A549 (cell line): ENCODE data around the gene NGF. TPM values are rescaled to one million over a fixed set of nuclear protein-coding genes. Genes with fewer than 3 reads are reported as not detected.

Experiments
- ATAC-seq, 2 experiments: fragments of 200-7000 bp in 1 of 2; fragments of >200 bp in 1 of 2; cut with Nextera tagmentation in 1 of 2; cut with Tn5 transposase in 1 of 2; 3 replicates each; pipeline versions ENCODE4 v1.8.0 to v1.9.1; 2018 to 2020; ENCODE audit warnings: mild to moderate bottlenecking in 1 of 2, moderate library complexity in 1 of 2
- CTCF ChIA-PET: fragments of 300-600 bp; sonication (Branson Sonifier 250); formaldehyde crosslinking; extraction: SDS; loops from one replicate; lab custom pipeline; 2021; ENCODE audit warnings: antibody characterized with exemption, inconsistent platforms; lab: Yijun Ruan, JAX
- POLR2A ChIA-PET: fragments of 350-600 bp; formaldehyde crosslinking; extraction: SDS; loops from one replicate; lab custom pipeline; 2021; ENCODE audit warnings: antibody characterized with exemption, inconsistent platforms; lab: Yijun Ruan, JAX
- DNase-seq, 2 experiments: peaks; one replicate each; pipeline versions ENCODE4 v3.0.0 to v3.0.0-alpha.2; 2011 to 2016; ENCODE audit warnings: low read depth in 1 of 2, low spot score in 1 of 2
- FAIRE-seq: peaks from 2 replicates; lab custom pipeline; 2011; peaks lifted over from hg19 to GRCh38; lab: Jason Lieb, UNC
- H3K27ac ChIP-seq, 2 experiments: fragments of >200 bp; sonication (Bioruptor Twin); formaldehyde crosslinking; 3 replicates each; pipeline ENCODE4 v1.5.1; 2016 to 2017
- H3K4me1 ChIP-seq: fragments of >200 bp; sonication (Bioruptor Twin); formaldehyde crosslinking; 3 replicates; pipeline ENCODE4 v1.6.1; 2016
- H3K4me2 ChIP-seq: fragments of >200 bp; sonication (Bioruptor Twin); formaldehyde crosslinking; 3 replicates; pipeline ENCODE4 v1.6.1; 2016
- H3K4me3 ChIP-seq: fragments of >200 bp; sonication (Bioruptor Twin); formaldehyde crosslinking; 3 replicates; pipeline ENCODE4 v1.5.1; 2016
- H3K9me3 ChIP-seq: fragments of >200 bp; sonication (Bioruptor Twin); formaldehyde crosslinking; 3 replicates; pipeline ENCODE4 v1.6.1; 2016
- CEBPB ChIP-seq, 2 experiments: fragments of >200 bp in 1 of 2; sonication (Bioruptor Twin) in 1 of 2; formaldehyde crosslinking in 1 of 2; IDR thresholded peaks; 2 replicates each; pipeline ENCODE4 v1.6.1; 2012 to 2016
- CHD4 ChIP-seq: fragments of 200-600 bp; sonication (generic); IDR thresholded peaks from 2 replicates; pipeline ENCODE4 v1.6.1; 2016; ENCODE audit warnings: antibody characterized with exemption, mild to moderate bottlenecking, borderline replicate concordance
- EP300 ChIP-seq, 2 experiments: fragments of >200 bp; sonication (Bioruptor Twin); formaldehyde crosslinking; IDR thresholded peaks; 2 replicates in 1 of 2; 3 replicates in 1 of 2; pipeline ENCODE4 v1.6.1; 2016 to 2017
- FOSL2 ChIP-seq, 2 experiments: fragments of 450-650 bp in 1 of 2; fragments of >200 bp in 1 of 2; sonication (Bioruptor Twin) in 1 of 2; formaldehyde crosslinking; IDR thresholded peaks; 2 replicates each; pipeline versions ENCODE4 v1.5.0 to v1.6.1; 2016 to 2020; ENCODE audit warnings: mild to moderate bottlenecking in 1 of 2, moderate library complexity in 1 of 2
- FOXS1 ChIP-seq: fragments of 250-450 bp; sonication (Bioruptor Pico); IDR thresholded peaks from 2 replicates; pipeline ENCODE4 v1.5.0; 2020; ENCODE audit warnings: mild to moderate bottlenecking, moderate library complexity
- HEYL ChIP-seq: fragments of 250-450 bp; sonication (Bioruptor Pico); IDR thresholded peaks from 2 replicates; pipeline ENCODE4 v1.8.0; 2021; ENCODE audit warnings: mild to moderate bottlenecking, moderate library complexity
- HOXA7 ChIP-seq: fragments of 250-450 bp; sonication (Bioruptor Pico); IDR thresholded peaks from 2 replicates; pipeline ENCODE4 v1.5.0; 2020; ENCODE audit warnings: mild to moderate bottlenecking, moderate library complexity
- HOXB13 ChIP-seq: fragments of 250-450 bp; sonication (Bioruptor Pico); IDR thresholded peaks from 2 replicates; pipeline ENCODE4 v1.5.0; 2020; ENCODE audit warnings: low read depth, mild to moderate bottlenecking, moderate library complexity
- JUNB ChIP-seq: fragments of >200 bp; sonication (Bioruptor Twin); formaldehyde crosslinking; IDR thresholded peaks from 2 replicates; pipeline ENCODE4 v1.6.1; 2016
- KDM1A ChIP-seq: fragments of 200-600 bp; sonication (generic); IDR thresholded peaks from 2 replicates; pipeline ENCODE4 v1.6.1; 2016; ENCODE audit warnings: low read depth, mild to moderate bottlenecking
- KDM5A ChIP-seq: fragments of 200-600 bp; sonication (generic); IDR thresholded peaks from 2 replicates; pipeline ENCODE4 v1.6.1; 2016; ENCODE audit warnings: antibody characterized with exemption, mild to moderate bottlenecking
- MAFK ChIP-seq: fragments of 450-650 bp; IDR thresholded peaks from 2 replicates; pipeline ENCODE4 v1.6.1; 2014; ENCODE audit not compliant: partially characterized antibody
- MAZ ChIP-seq: fragments of 150-350 bp; IDR thresholded peaks from 2 replicates; pipeline ENCODE4 v1.6.1; 2014; ENCODE audit warnings: antibody characterized with exemption, low read depth, low read length, borderline replicate concordance
- MYC ChIP-seq: IDR thresholded peaks from 2 replicates; pipeline ENCODE4 v1.6.1; 2012; ENCODE audit warnings: mild to moderate bottlenecking, inconsistent platforms, low read length, improper control_type of control experiment, borderline replicate concordance
- PHF8 ChIP-seq: fragments of 200-600 bp; sonication (generic); IDR thresholded peaks from 2 replicates; pipeline ENCODE4 v1.6.1; 2016; ENCODE audit warnings: low read depth, mild to moderate bottlenecking, antibody characterized with exemption, moderate library complexity, borderline replicate concordance
- POLR2A ChIP-seq: IDR thresholded peaks from 2 replicates; pipeline ENCODE4 v1.6.1; 2012; ENCODE audit warnings: mild to moderate bottlenecking, low read length
- RFX5 ChIP-seq: fragments of 450-650 bp; IDR thresholded peaks from 2 replicates; pipeline ENCODE4 v1.7.1; 2014; ENCODE audit warnings: antibody characterized with exemption, mild to moderate bottlenecking, moderate library complexity
- SREBF2 ChIP-seq: fragments of 450-650 bp; IDR thresholded peaks from 2 replicates; pipeline ENCODE4 v1.6.1; 2014; ENCODE audit warnings: mild to moderate bottlenecking, moderate library complexity
- TFCP2L1 ChIP-seq: fragments of 250-450 bp; sonication (Bioruptor Pico); IDR thresholded peaks from 2 replicates; pipeline ENCODE4 v1.5.0; 2021; ENCODE audit warnings: mild to moderate bottlenecking
- ZSCAN20 ChIP-seq: fragments of 250-450 bp; sonication (Bioruptor Pico); IDR thresholded peaks from 2 replicates; pipeline ENCODE4 v1.8.0; 2022; ENCODE audit warnings: mild to moderate bottlenecking, moderate library complexity
- WGBS: methylation state at CpG from one replicate; pipeline ENCODE4 v1.1.6; 2017; ENCODE audit errors: missing lambda C conversion rate; 5-methylcytosine and 5-hydroxymethylcytosine counted together
- polyA plus RNA-seq, 4 experiments: library from polyadenylated mRNA; depleted of rRNA in 3 of 4; stranded (reverse); fragments of >200 nt; fragmentation: RNase III in 1 of 4; extraction: RNeasy Plus Mini Kit Qiagen cat#74134 plus additional on column Dnase treatment in 1 of 4; gene quantifications; 2 replicates in 3 of 4; 3 replicates in 1 of 4; pipeline ENCODE4 v1.2.3, GENCODE V29; 2011 to 2017
- TF ChIP-seq, protein P1 (sequence below): IDR thresholded peaks from 2 replicates; pipeline ENCODE4 v1.6.1; 2012; ENCODE audit warnings: low read depth, borderline replicate concordance
- TF ChIP-seq, protein P2 (sequence below): fragments of >200 bp; sonication (Bioruptor Twin); formaldehyde crosslinking; IDR thresholded peaks from 2 replicates; pipeline ENCODE4 v1.6.1; 2016
- TF ChIP-seq, protein P3 (sequence below): IDR thresholded peaks from 2 replicates; pipeline ENCODE4 v1.6.1; 2012
- TF ChIP-seq, protein P4 (sequence below): fragments of 150-350 bp; IDR thresholded peaks from 2 replicates; pipeline ENCODE4 v1.6.1; 2014; ENCODE audit warnings: low read depth, mild to moderate bottlenecking, low read length

NGF gene
- polyA plus RNA-seq, 2 of the 4 experiments (the other 2 are of a cell fraction), result 0.71 to 1.6 TPM

DNA sequence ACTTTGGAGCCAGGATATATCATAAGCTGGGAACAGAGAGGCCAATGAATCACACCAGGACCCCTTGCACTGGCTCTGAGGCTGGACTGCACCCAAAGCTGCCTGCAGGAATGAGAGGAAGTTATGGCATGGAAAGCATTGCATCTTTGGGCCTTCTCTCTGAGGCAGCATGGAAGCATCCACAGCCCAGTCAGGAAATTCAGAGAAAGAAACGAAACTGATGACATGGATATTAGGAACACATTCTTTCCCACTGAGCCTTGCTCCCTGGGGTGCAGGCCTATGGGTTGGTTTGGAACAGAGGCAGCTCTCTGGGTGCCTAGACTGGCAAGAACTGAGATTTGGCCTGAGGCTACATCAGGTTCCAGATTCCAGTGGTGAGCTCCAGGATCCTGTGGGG, 98.6 kb downstream of the NGF start:
- CTCF ChIA-PET, result interaction anchor here (0.7 to 1.6 kb wide), 3 partner anchors 34 to 356 kb away, joined by 4 to 6 read pairs (median 4); no protein-coding TSS in a partner anchor
- Histone ChIP-seq H3K9me3 (no peaks in the 10 kb centered on the region), H3K4me2 (no peak overlapping the region), H3K4me3 (no peak overlapping the region), H3K4me1 (no peaks in the 10 kb centered on the region), H3K27ac (no peak overlapping the region)
- 56% methylated on average over 1 of the region's 1 CpG for WGBS
- FAIRE-seq (no peak), ATAC-seq (no peak), DNase-seq (no peak)
- POLR2A ChIA-PET, result no interaction called here
- TF ChIP-seq JUNB (no peak), ZSCAN20 (CRISPR knock-in tag) (no peak), SREBF2 (no peak), RFX5 (no peak), MAFK (no peak), PHF8 (no peak), KDM5A (no peak), HEYL (CRISPR knock-in tag) (no peak)
- TF ChIP-seq, protein P1, sequence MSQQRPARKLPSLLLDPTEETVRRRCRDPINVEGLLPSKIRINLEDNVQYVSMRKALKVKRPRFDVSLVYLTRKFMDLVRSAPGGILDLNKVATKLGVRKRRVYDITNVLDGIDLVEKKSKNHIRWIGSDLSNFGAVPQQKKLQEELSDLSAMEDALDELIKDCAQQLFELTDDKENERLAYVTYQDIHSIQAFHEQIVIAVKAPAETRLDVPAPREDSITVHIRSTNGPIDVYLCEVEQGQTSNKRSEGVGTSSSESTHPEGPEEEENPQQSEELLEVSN, result no peak
- TF ChIP-seq, protein P2, sequence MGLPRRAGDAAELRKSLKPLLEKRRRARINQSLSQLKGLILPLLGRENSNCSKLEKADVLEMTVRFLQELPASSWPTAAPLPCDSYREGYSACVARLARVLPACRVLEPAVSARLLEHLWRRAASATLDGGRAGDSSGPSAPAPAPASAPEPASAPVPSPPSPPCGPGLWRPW, result no peak

DNA sequence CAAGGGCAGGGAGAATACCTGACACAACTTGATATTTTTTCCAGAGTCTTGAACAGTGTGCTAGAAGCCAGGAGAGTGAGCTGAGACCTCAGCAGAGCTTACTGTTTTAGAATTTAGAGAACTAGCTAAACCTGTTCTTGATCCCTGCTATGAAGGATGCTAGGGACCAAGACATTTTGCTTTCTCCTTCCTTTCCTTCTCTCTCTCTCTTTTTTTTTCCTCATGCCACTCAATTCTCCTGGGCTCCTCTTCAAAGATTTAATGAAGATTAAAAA, 99.0 kb downstream of the NGF start:
- no peak for TF ChIP-seq FOXS1 (CRISPR knock-in tag)
- TF ChIP-seq ZSCAN20 (CRISPR knock-in tag), result no peak
- TF ChIP-seq JUNB, result no peak
- TF ChIP-seq CEBPB (IDR thresholded peaks at IDR 0.05), result no peak
- no peak for TF ChIP-seq KDM1A
- TF ChIP-seq, protein P3, sequence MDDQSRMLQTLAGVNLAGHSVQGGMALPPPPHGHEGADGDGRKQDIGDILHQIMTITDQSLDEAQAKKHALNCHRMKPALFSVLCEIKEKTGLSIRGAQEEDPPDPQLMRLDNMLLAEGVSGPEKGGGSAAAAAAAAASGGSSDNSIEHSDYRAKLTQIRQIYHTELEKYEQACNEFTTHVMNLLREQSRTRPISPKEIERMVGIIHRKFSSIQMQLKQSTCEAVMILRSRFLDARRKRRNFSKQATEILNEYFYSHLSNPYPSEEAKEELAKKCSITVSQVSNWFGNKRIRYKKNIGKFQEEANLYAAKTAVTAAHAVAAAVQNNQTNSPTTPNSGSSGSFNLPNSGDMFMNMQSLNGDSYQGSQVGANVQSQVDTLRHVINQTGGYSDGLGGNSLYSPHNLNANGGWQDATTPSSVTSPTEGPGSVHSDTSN, result no peak
- no peak for TF ChIP-seq HEYL (CRISPR knock-in tag)
- TF ChIP-seq EP300 (IDR thresholded peaks at IDR 0.05), result no peak
- no peak for TF ChIP-seq POLR2A
- no peak for TF ChIP-seq TFCP2L1 (CRISPR knock-in tag)
- TF ChIP-seq CHD4, result no peak
- DNase-seq (no peak), FAIRE-seq (no peak), ATAC-seq (no peak)
- CTCF ChIA-PET, result interaction anchor here (0.7 to 1.6 kb wide), 3 partner anchors 34 to 356 kb away, joined by 4 to 6 read pairs (median 4); no protein-coding TSS in a partner anchor
- no peaks in the 10 kb centered on the region for H3K4me1 ChIP-seq
- POLR2A ChIA-PET, result no interaction called here
- H3K4me3 ChIP-seq, result no peak overlapping the region
- H3K4me2 ChIP-seq, result no peak overlapping the region
- no peak overlapping the region for H3K27ac ChIP-seq
- no peaks in the 10 kb centered on the region for H3K9me3 ChIP-seq

DNA sequence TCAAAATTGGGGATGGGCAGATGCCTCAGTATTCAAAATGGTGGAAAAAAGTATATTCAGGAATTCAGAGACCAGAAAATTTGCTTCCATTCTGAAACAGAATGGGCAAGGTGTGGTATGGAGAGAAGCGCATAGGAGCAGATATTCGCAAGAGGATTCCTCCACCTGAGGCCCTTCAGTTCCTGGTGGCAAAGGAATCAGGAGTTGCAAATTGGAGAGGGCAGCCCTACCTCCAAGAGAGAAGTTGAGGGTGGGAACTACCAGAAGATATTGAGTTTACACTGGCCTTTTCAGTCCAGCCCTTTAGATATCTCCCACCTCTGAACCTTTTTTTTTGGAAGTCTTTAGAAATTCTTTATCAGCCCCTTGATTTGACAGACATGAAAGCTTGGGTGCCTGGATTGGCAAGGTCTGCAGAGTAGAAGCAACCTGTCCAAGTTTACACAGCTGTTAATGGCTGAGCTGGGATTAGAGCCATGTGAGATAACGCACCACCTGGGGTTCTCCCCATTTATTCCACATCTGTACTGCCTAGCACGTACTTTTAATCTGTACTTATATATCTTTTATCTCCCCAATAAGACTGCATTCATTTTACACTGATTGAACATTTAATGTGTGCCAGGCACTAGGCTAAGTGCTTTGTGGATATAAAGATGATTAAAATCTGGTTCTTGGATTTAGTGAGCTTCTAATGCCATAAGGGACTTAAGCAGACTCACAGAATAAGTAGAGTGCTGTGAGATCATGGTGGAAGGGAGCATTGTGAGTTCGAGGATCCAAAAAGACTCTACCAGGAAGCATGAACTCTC, 99.5 kb downstream of the NGF start:
- DNase-seq (no peak), FAIRE-seq (no peak), ATAC-seq (no peak)
- H3K4me3 ChIP-seq, result no peak overlapping the region
- H3K4me1 ChIP-seq, result no peaks in the 10 kb centered on the region
- no peak overlapping the region for H3K4me2 ChIP-seq
- H3K9me3 ChIP-seq, result no peaks in the 10 kb centered on the region
- POLR2A ChIA-PET, result no interaction called here
- TF ChIP-seq HOXA7 (CRISPR knock-in tag) (no peak), FOSL2 (IDR thresholded peaks at IDR 0.05) (no peak), FOSL2 (CRISPR knock-in tag; IDR thresholded peaks at IDR 0.05) (no peak), MAZ (no peak), KDM1A (no peak), MYC (no peak), PHF8 (no peak), RFX5 (no peak), HOXB13 (CRISPR knock-in tag) (no peak)
- TF ChIP-seq, protein P1, result no peak
- TF ChIP-seq, protein P3, result no peak
- TF ChIP-seq, protein P4, sequence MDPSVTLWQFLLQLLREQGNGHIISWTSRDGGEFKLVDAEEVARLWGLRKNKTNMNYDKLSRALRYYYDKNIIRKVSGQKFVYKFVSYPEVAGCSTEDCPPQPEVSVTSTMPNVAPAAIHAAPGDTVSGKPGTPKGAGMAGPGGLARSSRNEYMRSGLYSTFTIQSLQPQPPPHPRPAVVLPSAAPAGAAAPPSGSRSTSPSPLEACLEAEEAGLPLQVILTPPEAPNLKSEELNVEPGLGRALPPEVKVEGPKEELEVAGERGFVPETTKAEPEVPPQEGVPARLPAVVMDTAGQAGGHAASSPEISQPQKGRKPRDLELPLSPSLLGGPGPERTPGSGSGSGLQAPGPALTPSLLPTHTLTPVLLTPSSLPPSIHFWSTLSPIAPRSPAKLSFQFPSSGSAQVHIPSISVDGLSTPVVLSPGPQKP, result no peak
- H3K27ac ChIP-seq, result no peak overlapping the region
- 74% methylated on average over 5 of the region's 5 CpGs for WGBS
- CTCF ChIA-PET, result interaction anchor here (0.7 to 1.6 kb wide), 3 partner anchors 35 to 357 kb away, joined by 4 to 6 read pairs (median 4); no protein-coding TSS in a partner anchor
